GM12865 (cell line): ENCODE measurements around the gene PHF14.

Experiments
- DNase-seq: peaks from one replicate; pipeline ENCODE4 v3.0.0; 2010; ENCODE audit warnings: low read depth
- H3K4me3 ChIP-seq: 2 replicates; pipeline ENCODE4 v1.5.1; 2011; ENCODE audit warnings: mild to moderate bottlenecking, low read depth, low read length, control low read depth
- CTCF ChIP-seq: IDR thresholded peaks from 2 replicates; pipeline ENCODE4 v1.5.1; 2011; ENCODE audit warnings: low read length, control low read depth, low read depth, inconsistent platforms; ENCODE audit not compliant: insufficient read depth; ENCODE audit errors: missing control alignments

Gene PHF14

GRCh38 chr7:11206177-11206899 is 232.7 kb downstream of the PHF14 start:
- DNase-seq, result no peak
- no peak overlapping the region for H3K4me3 ChIP-seq
- TF ChIP-seq CTCF, result no peak

- TF ChIP-seq CTCF, result no peak
- no peak for DNase-seq
- H3K4me3 ChIP-seq, result no peak overlapping the region
Observed at GRCh38 chr7:11207565-11207964, 233.9 kb downstream of the PHF14 start.

- no peak for TF ChIP-seq CTCF
- no peak for DNase-seq
- no peak overlapping the region for H3K4me3 ChIP-seq
Observed at GRCh38 chr7:11208883-11209465, 235.3 kb downstream of the PHF14 start.

GRCh38 chr7:11210374-11210773 is 236.7 kb downstream of the PHF14 start:
- TF ChIP-seq CTCF, result no peak
- no peak overlapping the region for H3K4me3 ChIP-seq
- DNase-seq, result no peak

- no peak overlapping the region for H3K4me3 ChIP-seq
- peak; percentile 81 for TF ChIP-seq CTCF
- DNase-seq, result peak; percentile 79
Observed at GRCh38 chr7:11212080-11212711, 238.5 kb downstream of the PHF14 start.

- no peak overlapping the region for H3K4me3 ChIP-seq
- no peak for DNase-seq
- TF ChIP-seq CTCF, result no peak
Observed at GRCh38 chr7:11212816-11213215, 239.1 kb downstream of the PHF14 start.
